SK-N-SH treated with all-trans-retinoic acid at 6 μM for 48 hours (cell line): Measurements from ENCODE around the gene SLC22A3.

ENCODE experiments used
- ATAC-seq: fragments of 200-7000 bp; cut with Tn5 transposase; 3 replicates; pipeline ENCODE4 v1.9.1; 2020; ENCODE audit warnings: mild to moderate bottlenecking, moderate library complexity
- ARNTL ChIP-seq: fragments of 450-650 bp; formaldehyde crosslinking; IDR thresholded peaks from 2 replicates; pipeline ENCODE4 v1.5.0; 2020; ENCODE audit warnings: low read depth, mild to moderate bottlenecking, moderate library complexity, borderline replicate concordance
- BACH2 ChIP-seq: fragments of 250-450 bp; sonication (Bioruptor Pico); IDR thresholded peaks from 2 replicates; pipeline ENCODE4 v1.9.0; 2021; ENCODE audit warnings: mild to moderate bottlenecking, borderline replicate concordance
- CSDC2 ChIP-seq: fragments of 250-450 bp; sonication (Bioruptor Pico); IDR thresholded peaks from 2 replicates; pipeline ENCODE4 v1.5.0; 2020; ENCODE audit warnings: mild to moderate bottlenecking, moderate library complexity
- CSRNP3 ChIP-seq: fragments of 250-450 bp; sonication (Bioruptor Pico); IDR thresholded peaks from 2 replicates; pipeline ENCODE4 v1.5.1; 2021; ENCODE audit warnings: mild to moderate bottlenecking, moderate library complexity
- ESRRG ChIP-seq: fragments of 250-450 bp; sonication (Bioruptor Pico); IDR thresholded peaks from 2 replicates; pipeline ENCODE4 v1.6.1; 2021; ENCODE audit warnings: mild to moderate bottlenecking
- GLIS3 ChIP-seq: fragments of 250-450 bp; sonication (Bioruptor Pico); IDR thresholded peaks from 2 replicates; pipeline ENCODE4 v1.5.0; 2020; ENCODE audit warnings: mild to moderate bottlenecking, moderate library complexity
- ISL1 ChIP-seq: fragments of 250-450 bp; sonication (Bioruptor Pico); IDR thresholded peaks from 2 replicates; pipeline ENCODE4 v2.1.2; 2022; ENCODE audit warnings: mild to moderate bottlenecking, moderate library complexity
- OSR1 ChIP-seq: fragments of 250-450 bp; sonication (Bioruptor Pico); IDR thresholded peaks from 2 replicates; pipeline ENCODE4 v1.8.0; 2022; ENCODE audit warnings: moderate library complexity, mild to moderate bottlenecking, inconsistent platforms
- PATZ1 ChIP-seq: fragments of 250-450 bp; sonication (Bioruptor Pico); IDR thresholded peaks from 2 replicates; pipeline ENCODE4 v1.8.0; 2020; ENCODE audit warnings: mild to moderate bottlenecking, moderate library complexity, borderline replicate concordance
- POU6F1 ChIP-seq: fragments of 250-450 bp; sonication (Bioruptor Pico); IDR thresholded peaks from 2 replicates; pipeline ENCODE4 v1.8.0; 2021; ENCODE audit warnings: low read depth, mild to moderate bottlenecking, moderate library complexity, borderline replicate concordance
- PPARA ChIP-seq: fragments of 250-450 bp; sonication (Bioruptor Pico); IDR thresholded peaks from 2 replicates; pipeline ENCODE4 v1.5.0; 2020; ENCODE audit warnings: mild to moderate bottlenecking, borderline replicate concordance
- RARB ChIP-seq: fragments of 250-450 bp; sonication (Bioruptor Pico); IDR thresholded peaks from 2 replicates; pipeline ENCODE4 v1.8.0; 2021; ENCODE audit warnings: mild to moderate bottlenecking, moderate library complexity
- SNAI2 ChIP-seq: fragments of 250-450 bp; sonication (Bioruptor Pico); IDR thresholded peaks from 2 replicates; pipeline ENCODE4 v1.5.0; 2020; ENCODE audit warnings: mild to moderate bottlenecking, moderate library complexity
- TSHZ2 ChIP-seq: fragments of 250-450 bp; sonication (Bioruptor Pico); IDR thresholded peaks from 2 replicates; pipeline ENCODE4 v1.5.0; 2020; ENCODE audit warnings: mild to moderate bottlenecking, moderate library complexity
- ZC3H10 ChIP-seq: fragments of 250-450 bp; sonication (Bioruptor Pico); IDR thresholded peaks from 2 replicates; pipeline ENCODE4 v1.5.1; 2021; ENCODE audit warnings: mild to moderate bottlenecking, moderate library complexity
- ZFP30 ChIP-seq: fragments of 450-650 bp; formaldehyde crosslinking; IDR thresholded peaks from 2 replicates; pipeline ENCODE4 v1.5.0; 2022; ENCODE audit warnings: mild to moderate bottlenecking, moderate library complexity
- ZNF565 ChIP-seq: fragments of 450-650 bp; formaldehyde crosslinking; conservative IDR thresholded peaks from 2 replicates; pipeline ENCODE4 v1.5.0; 2020; ENCODE audit warnings: low read depth, mild to moderate bottlenecking, moderate library complexity
- ZNF70 ChIP-seq: fragments of 450-650 bp; formaldehyde crosslinking; IDR thresholded peaks from 2 replicates; pipeline ENCODE4 v1.5.0; 2020; ENCODE audit warnings: mild to moderate bottlenecking, moderate library complexity
- ZNF8 ChIP-seq: fragments of 450-650 bp; formaldehyde crosslinking; IDR thresholded peaks from 2 replicates; pipeline ENCODE4 v1.5.0; 2020; ENCODE audit warnings: mild to moderate bottlenecking, moderate library complexity

Gene SLC22A3

GRCh38 chr6:160362556-160362955 lies 14.4 kb downstream of the SLC22A3 start (continued):
- TF ChIP-seq POU6F1 (CRISPR knock-in tag) (no peak), ESRRG (CRISPR knock-in tag) (no peak), SNAI2 (no peak), ZNF70 (CRISPR knock-in tag) (no peak), ARNTL (CRISPR knock-in tag) (no peak), OSR1 (CRISPR knock-in tag) (no peak)
- TF ChIP-seq, all 23 proteins: peak for 0

GRCh38 chr6:160363016-160363996 lies 15.1 kb downstream of the SLC22A3 start:
- no peak for ATAC-seq
- no peak for TF ChIP-seq GLIS3 (CRISPR knock-in tag)
- TF ChIP-seq RARB (CRISPR knock-in tag): no peak
- TF ChIP-seq PATZ1 (CRISPR knock-in tag): no peak
- no peak for TF ChIP-seq ESRRG (CRISPR knock-in tag)
- TF ChIP-seq ZFP30 (CRISPR knock-in tag): no peak
- TF ChIP-seq BACH2 (CRISPR knock-in tag): no peak

- TF ChIP-seq PATZ1 (CRISPR knock-in tag) (no peak), PPARA (no peak), TSHZ2 (CRISPR knock-in tag) (no peak), CSDC2 (no peak), BACH2 (CRISPR knock-in tag) (no peak), ZNF565 (CRISPR knock-in tag) (no peak), ZNF8 (CRISPR knock-in tag) (no peak), OSR1 (CRISPR knock-in tag) (no peak), CSRNP3 (CRISPR knock-in tag) (no peak), GLIS3 (CRISPR knock-in tag) (no peak), ISL1 (CRISPR knock-in tag) (no peak), ZC3H10 (CRISPR knock-in tag) (no peak), ZNF70 (CRISPR knock-in tag) (no peak), POU6F1 (CRISPR knock-in tag) (no peak), ZFP30 (CRISPR knock-in tag) (no peak), RARB (CRISPR knock-in tag) (no peak), ESRRG (CRISPR knock-in tag) (no peak)
- ATAC-seq: no peak
Observed at GRCh38 chr6:160365117-160365516, 16.9 kb downstream of the SLC22A3 start.
